T-helper 1 cell treated with Interleukin-12 subunit alpha and Interleukin-12 subunit beta and Interleukin-4 antibody, amounts not matched to agents 30 μg/mL and 1 μg/mL, for 36 hours (primary cell): ENCODE results near the gene GFRA1.

ENCODE experiments used
- H3K27ac Mint-ChIP-seq: one replicate; pipeline ENCODE4 v1.8.0; 2021; ENCODE audit warnings: mild to moderate bottlenecking, mixed read lengths
- H3K27me3 Mint-ChIP-seq: one replicate; pipeline ENCODE4 v1.8.0; 2021; ENCODE audit warnings: low read depth, mixed read lengths
- H3K36me3 Mint-ChIP-seq: one replicate; pipeline ENCODE4 v1.8.0; 2021; ENCODE audit warnings: low read depth, mixed read lengths
- H3K4me1 Mint-ChIP-seq: one replicate; pipeline ENCODE4 v1.8.0; 2021; ENCODE audit warnings: low read depth, mixed read lengths
- H3K4me3 Mint-ChIP-seq: one replicate; pipeline ENCODE4 v1.8.0; 2021; ENCODE audit warnings: mild to moderate bottlenecking, moderate library complexity, mixed read lengths
- H3K9me3 Mint-ChIP-seq: one replicate; pipeline ENCODE4 v1.8.0; 2021; ENCODE audit warnings: mixed read lengths

Gene GFRA1

DNA sequence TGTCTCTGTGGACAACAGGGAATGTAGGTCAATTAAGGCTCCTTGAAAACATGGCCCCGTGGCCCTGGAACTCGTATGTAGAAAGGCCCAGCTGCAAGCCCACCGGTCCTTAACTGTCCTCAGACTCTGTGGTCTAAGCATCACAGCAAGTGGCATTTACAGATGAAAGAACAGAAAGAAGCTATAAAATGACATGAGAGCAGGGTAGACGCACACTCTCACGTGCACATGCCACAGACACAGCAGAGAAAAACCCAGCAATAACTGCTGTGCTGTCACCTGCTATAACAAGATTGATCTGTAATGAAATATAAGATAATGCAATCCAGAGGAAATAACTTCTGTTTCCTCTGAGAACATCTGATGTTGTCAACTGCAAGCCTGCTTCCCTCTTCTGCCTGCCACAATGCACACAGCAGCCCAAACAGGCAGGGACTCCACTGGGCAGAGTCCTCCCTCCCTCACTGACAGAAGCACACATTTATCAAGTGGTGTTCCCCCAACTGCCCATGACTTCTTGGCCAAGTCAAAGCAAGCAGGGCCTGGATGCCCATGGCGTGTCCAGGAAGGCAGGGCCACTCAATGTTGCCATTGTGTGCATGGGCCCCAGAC is 63.9 kb downstream of the GFRA1 start:
- Mint-ChIP-seq H3K36me3 (no peaks in the 10 kb centered on the region), H3K27me3 (no peaks in the 10 kb centered on the region), H3K4me1 (no peaks in the 10 kb centered on the region), H3K9me3 (no peaks in the 10 kb centered on the region), H3K27ac (no peak overlapping the region), H3K4me3 (no peak overlapping the region)

DNA sequence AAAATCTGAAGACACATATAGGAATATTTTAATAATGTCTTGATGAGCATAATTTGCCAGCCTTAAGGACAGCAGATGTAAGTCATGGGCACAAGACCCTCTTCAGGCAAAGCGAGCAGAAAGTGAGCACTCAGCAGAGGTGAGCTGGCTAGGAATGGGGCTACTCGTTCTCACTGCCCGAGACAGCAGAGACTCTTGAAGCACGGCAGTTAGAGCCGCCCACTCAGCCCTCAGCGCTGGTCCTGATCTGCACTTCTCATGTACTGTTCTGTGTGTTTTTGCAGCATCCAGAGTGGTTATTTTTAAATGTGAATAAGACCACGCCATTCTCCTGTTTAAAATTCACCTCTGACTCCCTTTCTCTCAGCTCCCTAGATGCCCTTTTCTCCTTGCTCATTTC is 65.3 kb downstream of the GFRA1 start:
- H3K36me3 Mint-ChIP-seq = no peaks in the 10 kb centered on the region

DNA sequence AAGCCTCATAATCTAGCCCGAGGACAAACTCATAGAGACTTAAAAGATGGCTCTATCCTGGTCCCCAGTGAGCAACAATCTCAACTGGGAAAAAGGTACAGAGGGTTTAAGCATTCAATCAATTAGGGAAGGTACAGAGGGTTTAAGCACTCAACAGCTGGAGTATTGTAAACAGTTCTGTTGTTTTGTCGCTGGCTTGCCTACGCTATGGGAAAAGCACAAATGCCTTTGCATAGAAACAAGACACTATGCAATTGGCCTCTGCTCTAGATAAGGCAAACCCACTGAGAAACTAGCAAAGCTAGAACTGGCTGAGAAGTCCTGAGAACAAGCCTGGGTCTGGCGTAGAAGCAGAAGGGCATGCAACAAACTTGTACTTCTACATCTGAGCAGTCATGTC is 69.3 kb downstream of the GFRA1 start:
- Mint-ChIP-seq H3K27me3 (no peaks in the 10 kb centered on the region), H3K4me3 (no peak overlapping the region), H3K36me3 (no peaks in the 10 kb centered on the region)

More for the DNA sequence above, 65.3 kb downstream of the GFRA1 start:
- H3K4me3 Mint-ChIP-seq = no peak overlapping the region
- no peaks in the 10 kb centered on the region for H3K9me3 Mint-ChIP-seq
- H3K27me3 Mint-ChIP-seq = no peaks in the 10 kb centered on the region
- H3K4me1 Mint-ChIP-seq = no peaks in the 10 kb centered on the region
- no peak overlapping the region for H3K27ac Mint-ChIP-seq

DNA sequence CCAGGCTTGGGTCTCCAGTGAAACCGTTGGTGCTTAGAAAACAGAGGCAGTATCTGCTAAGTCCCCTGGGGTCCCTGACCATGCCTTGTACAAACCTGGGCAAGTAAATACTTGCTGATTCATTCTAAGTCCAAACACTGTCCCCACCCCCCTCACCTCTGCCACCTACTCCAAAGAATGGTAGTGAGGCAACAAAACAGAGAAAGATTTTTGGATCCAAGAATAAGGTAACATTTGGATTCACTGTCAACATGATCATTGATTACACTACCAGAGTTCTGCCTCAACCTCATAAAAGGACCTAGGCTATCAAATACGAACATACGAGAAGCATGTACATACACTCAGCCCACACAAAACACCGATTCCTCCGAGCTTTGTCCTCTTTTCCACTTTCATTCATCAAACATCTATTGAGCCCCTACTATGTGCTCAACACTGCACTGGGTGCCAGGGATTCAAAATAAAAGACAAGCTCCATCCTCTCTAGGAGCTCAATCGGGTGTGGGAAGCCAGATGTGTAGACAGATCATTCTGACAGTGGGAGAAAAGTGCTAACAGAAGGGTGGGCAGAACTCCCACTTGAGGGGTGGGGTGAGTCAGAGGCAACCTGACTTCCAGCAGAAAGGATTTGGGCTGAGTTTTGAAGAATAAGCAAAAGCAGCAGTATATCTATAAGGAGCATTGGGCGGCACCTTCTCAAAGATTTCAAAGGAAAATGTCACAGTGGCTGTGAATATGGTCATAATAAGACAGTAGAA is 71.2 kb downstream of the GFRA1 start:
- no peak overlapping the region for H3K27ac Mint-ChIP-seq
- H3K9me3 Mint-ChIP-seq = no peaks in the 10 kb centered on the region
- H3K27me3 Mint-ChIP-seq = no peaks in the 10 kb centered on the region
- no peaks in the 10 kb centered on the region for H3K4me1 Mint-ChIP-seq
- no peaks in the 10 kb centered on the region for H3K36me3 Mint-ChIP-seq
- no peak overlapping the region for H3K4me3 Mint-ChIP-seq

More for the DNA sequence above, 69.3 kb downstream of the GFRA1 start:
- no peak overlapping the region for H3K27ac Mint-ChIP-seq
- no peaks in the 10 kb centered on the region for H3K9me3 Mint-ChIP-seq
- no peaks in the 10 kb centered on the region for H3K4me1 Mint-ChIP-seq

DNA sequence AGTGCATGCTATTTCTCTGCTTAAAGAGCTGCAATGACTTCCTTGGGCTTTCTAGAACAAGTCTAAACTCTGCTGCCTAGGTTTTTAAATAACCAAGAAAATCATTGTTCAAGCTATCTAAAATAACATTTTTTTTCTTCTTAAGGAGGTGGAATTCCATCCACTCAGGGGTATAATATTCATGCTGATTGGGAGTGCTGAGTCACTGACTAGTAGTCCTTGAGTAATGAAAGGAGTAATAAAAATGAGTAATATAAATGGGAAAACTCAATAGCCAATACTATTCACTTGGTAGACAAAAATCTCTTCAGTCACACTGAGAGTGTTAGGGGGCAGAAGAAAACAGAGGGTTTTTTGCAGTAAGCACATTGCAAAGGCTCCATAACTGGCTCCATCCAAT is 72.0 kb downstream of the GFRA1 start:
- no peaks in the 10 kb centered on the region for H3K9me3 Mint-ChIP-seq
- no peaks in the 10 kb centered on the region for H3K27me3 Mint-ChIP-seq
- no peak overlapping the region for H3K27ac Mint-ChIP-seq
- H3K36me3 Mint-ChIP-seq = no peaks in the 10 kb centered on the region
- no peak overlapping the region for H3K4me3 Mint-ChIP-seq
- H3K4me1 Mint-ChIP-seq = no peaks in the 10 kb centered on the region

DNA sequence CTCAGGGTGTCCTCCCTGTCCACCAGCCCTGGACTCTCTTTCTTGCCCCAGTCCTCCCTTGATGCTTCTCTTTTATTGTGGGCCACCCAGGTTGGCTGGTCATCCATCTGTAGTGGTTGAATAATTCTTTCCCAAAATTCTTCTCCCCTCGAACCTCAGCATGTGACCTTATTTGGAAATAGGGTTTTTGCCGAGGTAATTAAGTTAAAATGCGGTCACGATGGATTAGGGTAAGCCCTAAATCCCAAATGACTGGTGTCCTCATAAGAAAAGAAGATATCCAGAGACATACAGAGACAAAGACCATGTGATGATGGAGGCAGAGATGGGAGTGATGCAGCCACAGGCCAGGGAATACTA is 74.3 kb downstream of the GFRA1 start:
- Mint-ChIP-seq H3K27me3 (no peaks in the 10 kb centered on the region), H3K36me3 (no peaks in the 10 kb centered on the region), H3K27ac (no peak overlapping the region), H3K4me1 (no peaks in the 10 kb centered on the region), H3K4me3 (no peak overlapping the region), H3K9me3 (peaks cover 12% of the 10 kb centered on the region)

DNA sequence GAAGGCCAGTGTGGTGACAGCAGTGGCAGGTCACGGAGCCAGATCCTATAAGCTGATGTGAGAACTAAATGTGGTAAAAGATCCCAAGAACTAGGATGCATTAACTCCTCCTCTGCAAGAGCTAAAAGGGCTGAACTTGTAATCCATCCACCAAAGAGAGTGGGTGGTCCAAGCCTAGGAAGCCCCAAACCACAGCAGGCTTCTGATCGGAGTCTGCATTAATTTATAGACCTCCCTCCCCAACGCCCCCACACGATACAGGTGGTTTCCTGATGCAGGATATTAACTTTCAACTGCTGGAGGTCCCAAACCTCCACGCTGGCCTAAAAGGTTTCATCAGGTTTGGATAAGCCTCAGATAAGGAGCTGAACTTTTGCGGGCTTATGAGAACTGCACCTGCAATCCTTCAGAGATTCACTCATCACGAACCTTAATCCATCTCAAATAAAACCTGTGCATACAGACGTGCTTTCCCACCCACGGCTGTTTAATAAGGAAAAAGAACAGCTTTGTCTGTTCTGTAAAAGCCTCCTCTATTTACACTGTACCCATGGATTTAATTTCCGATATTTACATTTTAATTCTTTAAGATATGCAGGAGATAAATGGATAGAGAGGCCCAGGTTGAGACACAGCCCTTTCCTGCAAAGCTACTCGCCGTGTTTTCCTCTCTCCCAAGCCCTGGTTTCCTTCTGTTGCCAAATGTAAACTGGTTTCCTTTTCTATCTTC is 74.9 kb downstream of the GFRA1 start:
- Mint-ChIP-seq H3K27me3 (no peaks in the 10 kb centered on the region), H3K4me3 (no peak overlapping the region), H3K27ac (no peak overlapping the region), H3K4me1 (no peaks in the 10 kb centered on the region), H3K9me3 (peaks cover 12% of the 10 kb centered on the region), H3K36me3 (no peaks in the 10 kb centered on the region)

DNA sequence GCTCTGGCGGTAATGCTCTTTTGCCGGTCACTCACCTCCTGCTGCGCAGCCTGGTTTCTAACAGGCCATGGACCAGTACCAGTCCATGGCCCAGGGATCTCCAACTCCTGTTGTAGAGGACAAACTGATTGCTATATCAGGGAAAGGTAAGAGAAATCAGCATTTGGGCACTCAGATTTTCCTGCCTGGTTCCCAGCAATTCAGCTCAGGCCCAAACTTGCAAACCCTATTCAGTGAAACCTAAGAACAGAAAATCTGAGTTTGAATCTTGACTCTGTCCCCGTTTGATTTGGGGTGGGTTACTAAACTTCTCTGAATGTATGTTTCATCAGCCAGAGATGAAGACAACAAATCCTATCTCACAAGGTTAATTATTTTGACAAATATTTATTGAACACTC is 77.4 kb downstream of the GFRA1 start:
- peaks cover 12% of the 10 kb centered on the region for H3K9me3 Mint-ChIP-seq
- no peaks in the 10 kb centered on the region for H3K27me3 Mint-ChIP-seq
- H3K27ac Mint-ChIP-seq = no peak overlapping the region
- no peaks in the 10 kb centered on the region for H3K4me1 Mint-ChIP-seq
- H3K4me3 Mint-ChIP-seq = no peak overlapping the region
- H3K36me3 Mint-ChIP-seq = no peaks in the 10 kb centered on the region

DNA sequence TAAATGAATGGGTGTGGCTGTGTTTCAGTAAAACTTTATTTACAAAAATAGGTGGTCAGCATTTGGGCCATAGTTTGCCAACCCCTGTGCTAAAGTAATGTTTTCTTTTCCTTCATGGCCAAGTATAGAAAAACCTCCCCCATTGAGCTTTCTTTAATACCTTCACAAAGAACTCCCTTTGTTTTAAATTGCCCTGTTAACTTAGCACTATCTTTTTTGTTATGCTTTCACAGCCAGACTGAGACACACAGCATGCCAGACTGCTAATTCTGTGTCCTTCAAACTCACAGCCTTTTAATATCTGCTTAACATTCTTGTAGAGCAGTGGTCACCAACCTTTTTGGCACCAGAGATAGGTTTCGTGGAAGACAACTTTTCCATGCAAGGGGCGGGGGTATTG is 78.0 kb downstream of the GFRA1 start:
- no peaks in the 10 kb centered on the region for H3K36me3 Mint-ChIP-seq
- H3K9me3 Mint-ChIP-seq = peaks cover 12% of the 10 kb centered on the region
- no peaks in the 10 kb centered on the region for H3K4me1 Mint-ChIP-seq
- H3K27ac Mint-ChIP-seq = no peak overlapping the region
- no peaks in the 10 kb centered on the region for H3K27me3 Mint-ChIP-seq
- H3K4me3 Mint-ChIP-seq = no peak overlapping the region

DNA sequence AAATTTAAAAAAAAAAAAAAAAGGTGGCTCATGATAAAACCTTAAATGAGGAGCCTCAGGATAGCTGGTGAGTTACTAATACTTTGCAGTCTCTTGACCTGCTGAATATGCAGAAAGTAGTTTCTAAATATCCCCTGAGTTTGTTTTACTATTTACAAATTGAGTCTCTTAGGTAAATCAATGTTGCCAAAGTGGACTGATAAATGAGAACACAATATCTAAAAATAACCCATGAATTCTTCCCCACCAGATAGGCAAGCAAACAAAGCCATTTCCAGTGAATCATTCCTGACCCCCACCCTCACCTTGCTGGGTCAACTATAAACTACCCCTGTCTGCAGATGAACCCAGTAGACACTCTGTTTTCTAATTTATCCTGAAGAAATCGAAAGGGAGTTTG is 78.9 kb downstream of the GFRA1 start:
- Mint-ChIP-seq H3K4me3 (no peak overlapping the region), H3K27ac (no peak overlapping the region), H3K4me1 (no peaks in the 10 kb centered on the region), H3K9me3 (peaks cover 12% of the 10 kb centered on the region), H3K36me3 (no peaks in the 10 kb centered on the region), H3K27me3 (no peaks in the 10 kb centered on the region)

DNA sequence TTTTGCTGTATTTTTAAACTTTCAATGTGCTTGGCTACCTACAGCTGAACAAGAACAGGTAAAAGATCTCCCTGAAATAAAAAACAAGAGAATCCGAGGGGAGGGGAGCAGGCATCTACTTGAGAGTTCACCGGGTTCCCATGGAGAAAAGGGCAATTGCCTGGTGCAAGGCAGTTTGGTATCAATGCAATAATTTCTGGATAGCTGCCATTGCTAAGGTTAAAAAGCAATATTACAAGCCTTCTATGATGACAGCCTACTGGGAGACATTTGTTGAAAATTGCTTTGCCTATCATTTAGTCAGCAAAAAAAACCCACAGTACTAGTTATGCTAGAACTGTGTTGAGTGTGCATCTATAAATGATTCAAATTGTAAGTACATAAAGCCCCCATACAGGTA is 82.1 kb downstream of the GFRA1 start:
- Mint-ChIP-seq H3K4me3 (no peak overlapping the region), H3K27ac (no peak overlapping the region), H3K36me3 (no peaks in the 10 kb centered on the region), H3K27me3 (no peaks in the 10 kb centered on the region), H3K4me1 (no peaks in the 10 kb centered on the region), H3K9me3 (peaks cover 12% of the 10 kb centered on the region)

DNA sequence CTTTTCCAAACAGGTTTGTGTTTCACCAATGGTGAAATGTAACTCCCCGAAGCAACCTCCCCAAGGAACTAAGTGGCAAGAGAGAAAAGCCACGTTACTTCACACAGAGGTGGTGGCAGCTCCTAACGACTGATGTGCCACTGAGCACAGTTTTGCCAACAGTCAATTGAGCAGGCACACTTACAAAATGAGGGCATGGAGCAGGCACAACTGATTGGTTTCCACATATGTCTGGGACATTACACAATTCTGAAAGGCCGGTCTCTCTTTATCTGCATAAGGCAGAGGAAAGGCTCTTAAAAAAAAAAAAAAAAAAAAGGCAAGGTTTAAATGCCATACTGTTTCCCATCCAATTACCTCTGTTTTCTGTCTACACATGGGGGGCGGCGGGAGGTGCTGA is 86.7 kb downstream of the GFRA1 start:
- no peaks in the 10 kb centered on the region for H3K9me3 Mint-ChIP-seq
- H3K27me3 Mint-ChIP-seq = no peaks in the 10 kb centered on the region
- no peak overlapping the region for H3K27ac Mint-ChIP-seq
- no peaks in the 10 kb centered on the region for H3K36me3 Mint-ChIP-seq
- H3K4me3 Mint-ChIP-seq = no peak overlapping the region
- no peaks in the 10 kb centered on the region for H3K4me1 Mint-ChIP-seq

DNA sequence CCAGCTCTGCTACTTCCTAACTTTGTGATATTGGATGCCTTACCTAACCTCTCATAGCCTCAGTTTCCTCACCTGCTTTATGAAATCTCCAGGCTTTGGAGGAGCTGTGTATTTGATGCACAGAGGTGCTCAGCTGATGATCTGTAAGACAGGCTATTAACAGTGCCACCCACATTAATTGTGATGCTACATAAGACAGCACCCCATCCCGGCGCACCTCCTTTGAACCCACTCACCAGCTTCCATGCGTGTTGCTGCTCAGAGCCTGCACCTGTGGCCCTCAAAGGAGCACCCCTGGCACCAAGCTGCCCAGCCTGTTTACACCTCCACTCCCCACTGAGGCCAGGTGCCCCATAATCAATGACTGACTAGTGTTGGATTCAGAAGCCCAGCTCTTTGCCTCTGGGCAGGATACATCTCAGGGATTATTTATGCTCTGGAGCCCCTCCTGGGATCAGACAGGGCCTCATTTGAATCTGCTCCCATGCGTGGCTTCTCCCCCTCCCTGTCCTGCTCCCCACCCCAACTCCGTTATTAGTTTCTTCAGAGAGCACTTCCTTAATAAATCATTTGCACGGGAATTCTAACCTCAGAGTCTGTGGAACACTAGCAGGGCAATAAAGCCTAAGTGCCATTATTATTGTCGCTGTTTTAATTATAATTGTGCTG is 87.7 kb downstream of the GFRA1 start:
- H3K4me1 Mint-ChIP-seq = no peaks in the 10 kb centered on the region
- H3K36me3 Mint-ChIP-seq = no peaks in the 10 kb centered on the region
- no peak overlapping the region for H3K4me3 Mint-ChIP-seq
- H3K27ac Mint-ChIP-seq = no peak overlapping the region
- no peaks in the 10 kb centered on the region for H3K27me3 Mint-ChIP-seq
- H3K9me3 Mint-ChIP-seq = no peaks in the 10 kb centered on the region

DNA sequence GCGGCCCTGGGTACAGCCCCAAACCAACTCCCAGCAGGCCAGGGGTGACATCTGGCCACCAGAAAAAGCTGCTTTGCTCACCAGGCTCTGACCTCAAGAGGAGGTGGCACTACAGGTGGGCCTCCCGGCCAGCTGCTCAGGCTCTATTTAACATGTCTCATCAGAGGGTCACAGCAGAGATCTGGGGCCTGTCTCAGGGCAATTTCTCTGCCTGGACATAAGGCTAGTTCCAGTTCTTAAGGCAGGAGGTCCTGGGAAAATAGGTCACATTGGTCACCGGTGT is 88.6 kb downstream of the GFRA1 start:
- no peaks in the 10 kb centered on the region for H3K9me3 Mint-ChIP-seq
- H3K27me3 Mint-ChIP-seq = no peaks in the 10 kb centered on the region
- H3K4me1 Mint-ChIP-seq = no peaks in the 10 kb centered on the region
- no peaks in the 10 kb centered on the region for H3K36me3 Mint-ChIP-seq
- H3K4me3 Mint-ChIP-seq = no peak overlapping the region
- H3K27ac Mint-ChIP-seq = no peak overlapping the region
